ENCODE measurements around the gene NDUFS2.

DNA sequence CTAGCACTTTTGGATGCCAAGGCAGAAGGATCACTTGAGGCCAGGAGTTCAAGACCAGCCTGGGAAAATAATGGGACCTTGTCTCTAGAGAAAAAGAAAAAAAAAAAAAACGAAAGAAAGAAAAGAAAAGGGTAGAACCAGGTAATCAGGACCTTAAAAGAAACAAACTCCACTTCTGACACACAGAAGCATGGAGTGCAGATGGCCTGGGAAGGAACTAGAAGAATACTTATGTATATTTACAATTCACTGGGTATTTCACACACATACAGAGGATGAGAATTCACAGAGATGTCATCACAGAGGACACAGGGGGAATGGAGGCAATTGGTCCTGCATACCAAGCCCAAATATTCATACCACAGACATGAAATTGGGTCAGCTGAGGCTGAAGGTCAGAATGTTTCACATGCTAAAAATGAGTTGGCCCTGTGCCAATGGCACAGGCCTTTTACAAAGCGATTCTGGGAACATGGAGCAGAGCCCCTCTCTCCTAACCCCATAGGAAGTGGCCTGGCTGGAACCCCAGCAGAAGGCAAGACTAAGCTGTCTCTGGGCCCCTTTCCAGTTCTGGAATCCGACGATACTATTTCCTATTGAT is 29.3 kb upstream of the NDUFS2 start:
- TF ChIP-seq CTCF (IDR thresholded peaks at IDR 0.05) (no peak), POLR2A (IDR thresholded peaks at IDR 0.05) (no peak), POLR2AphosphoS5 (IDR thresholded peaks at IDR 0.05) (no peak), EP300 (IDR thresholded peaks at IDR 0.05) (no peak)

All from upper lobe of left lung (tissue), 4 donors.